ENCODE measurements around the gene NELFCD.

DNA sequence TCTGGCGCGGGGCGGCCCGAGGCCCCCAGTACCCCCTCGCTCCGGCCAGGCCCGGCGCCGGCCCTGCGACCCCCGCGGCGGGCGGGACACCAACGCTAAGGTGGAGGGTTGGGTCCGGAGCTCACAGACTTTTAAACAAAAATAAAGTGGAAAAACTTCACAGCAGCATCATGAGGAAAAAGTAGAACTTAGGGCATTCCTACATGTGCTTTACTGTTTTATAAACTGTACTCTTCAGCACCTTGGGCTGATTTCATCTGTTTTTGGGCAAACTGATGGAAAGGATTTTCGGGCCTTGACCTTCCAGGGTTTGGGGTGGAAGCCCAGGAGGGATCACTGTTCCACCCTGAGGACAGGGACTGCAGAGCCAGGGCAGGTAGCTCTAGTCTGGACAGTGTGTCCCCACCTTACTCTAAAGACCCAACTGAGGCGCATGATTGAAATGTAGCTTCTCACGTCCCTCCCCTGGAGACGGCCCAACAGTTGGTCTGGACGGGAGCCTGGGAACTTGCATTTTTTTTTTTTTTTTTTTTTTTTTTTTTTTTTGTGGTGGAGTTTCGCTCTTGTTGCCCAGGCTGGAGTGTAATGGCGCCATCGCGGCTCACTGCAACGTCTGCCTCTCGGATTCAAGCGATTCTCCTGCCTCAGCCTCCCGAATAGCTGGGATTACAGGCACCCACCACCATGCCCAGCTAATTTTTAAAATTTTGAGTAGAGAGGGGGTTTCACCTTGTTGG, 740 bp downstream of the NELFCD start:
- TF ChIP-seq CTBP1 (IDR thresholded peaks at IDR 0.05; ENCODE audit: borderline replicate concordance) (no peak), FOXK2 (IDR thresholded peaks at IDR 0.05) (no peak), TARDBP (IDR thresholded peaks at IDR 0.05) (no peak), FOXA1 (IDR thresholded peaks at IDR 0.05) (no peak)

All from HEK293T (cell line).